Lung (tissue), 12 donors: ENCODE data around the gene CD247. TPM values are rescaled to one million over a fixed set of nuclear protein-coding genes. Genes with fewer than 3 reads are reported as not detected.

ENCODE experiments used
- ATAC-seq: fragments of 200-7000 bp; cut with Tn5 transposase; one replicate; pipeline ENCODE4 v1.9.1; 2020; ENCODE audit warnings: moderate number of reproducible peaks; ENCODE audit not compliant: insufficient read depth, low FRiP score
- DNase-seq, 3 donors: peaks; one replicate each; pipeline ENCODE4 v3.0.0-alpha.2; 2013 to 2017
- H3K27ac ChIP-seq, 2 donors: one replicate each; pipeline ENCODE4 v1.5.1; 2013; ENCODE audit warnings: mild to moderate bottlenecking in 2 of 2, moderate library complexity in 2 of 2, control low read depth in 1 of 2, inconsistent platforms in 1 of 2, low read depth in 1 of 2, low read length in 1 of 2
- H3K27me3 ChIP-seq, 3 donors: one replicate each; pipeline ENCODE4 v1.5.1; 2013; ENCODE audit warnings: low read length in 2 of 3; ENCODE audit not compliant: control insufficient read depth in 3 of 3, insufficient read depth in 3 of 3
- H3K36me3 ChIP-seq, 4 donors: one replicate each; pipeline ENCODE4 v1.5.1; 2013; ENCODE audit warnings: low read length in 4 of 4, mild to moderate bottlenecking in 1 of 4, moderate library complexity in 1 of 4; ENCODE audit not compliant: control insufficient read depth in 4 of 4, insufficient read depth in 4 of 4
- H3K4me1 ChIP-seq, 5 donors: one replicate each; pipeline ENCODE4 v1.5.1; 2013; ENCODE audit warnings: low read length in 5 of 5, mild to moderate bottlenecking in 2 of 5, moderate library complexity in 1 of 5; ENCODE audit not compliant: control insufficient read depth in 5 of 5, insufficient read depth in 5 of 5
- H3K4me3 ChIP-seq: one replicate; pipeline ENCODE4 v1.5.1; 2013; ENCODE audit warnings: mild to moderate bottlenecking, control low read depth, moderate library complexity
- H3K9ac ChIP-seq, 2 donors: one replicate each; pipeline ENCODE4 v1.5.1; 2013; ENCODE audit warnings: low read length in 2 of 2, control low read depth in 1 of 2; ENCODE audit not compliant: insufficient read depth in 1 of 2
- H3K9me3 ChIP-seq, 4 donors: one replicate each; pipeline ENCODE4 v1.5.1; 2013; ENCODE audit warnings: low read length in 3 of 4, mild to moderate bottlenecking in 1 of 4, moderate library complexity in 1 of 4; ENCODE audit not compliant: control insufficient read depth in 4 of 4, insufficient read depth in 3 of 4
- WGBS, 2 donors: extraction: QIAGEN DNeasy Blood & Tissue Kit; methylation state at CpG; one replicate each; pipeline ENCODE4 v1.1.7; 2013; 5-methylcytosine and 5-hydroxymethylcytosine counted together
- polyA plus RNA-seq, 2 donors: library from polyadenylated mRNA; stranded (reverse); fragments of 200-250 nt; gene quantifications; one replicate each; pipeline ENCODE4 v1.2.1, GENCODE V29; 2013
- total RNA-seq, 2 donors: library from RNA; depleted of rRNA in 1 of 2; stranded (reverse); fragments of >200 nt in 1 of 2; gene quantifications; one replicate each; pipeline ENCODE4 v1.2.1, GENCODE V29; 2014 to 2021
- TF ChIP-seq, protein P1 (sequence below): IDR thresholded peaks from 2 replicates; pipeline ENCODE4 v1.5.1; 2012; ENCODE audit warnings: mild to moderate bottlenecking; ENCODE audit errors: control extremely low read depth, extremely low read depth
- donor health status: control.
- donor health status: control.
- donor health status: Bipolar disorder and iron deficiency.
- donor health status: healthy.
- donor health status: DM: yes; HTN: yes; CAD: no.

CD247 gene
- total and polyA plus RNA-seq, 4 donors = 3.4 to 5.9 (median 3.8) TPM

DNA sequence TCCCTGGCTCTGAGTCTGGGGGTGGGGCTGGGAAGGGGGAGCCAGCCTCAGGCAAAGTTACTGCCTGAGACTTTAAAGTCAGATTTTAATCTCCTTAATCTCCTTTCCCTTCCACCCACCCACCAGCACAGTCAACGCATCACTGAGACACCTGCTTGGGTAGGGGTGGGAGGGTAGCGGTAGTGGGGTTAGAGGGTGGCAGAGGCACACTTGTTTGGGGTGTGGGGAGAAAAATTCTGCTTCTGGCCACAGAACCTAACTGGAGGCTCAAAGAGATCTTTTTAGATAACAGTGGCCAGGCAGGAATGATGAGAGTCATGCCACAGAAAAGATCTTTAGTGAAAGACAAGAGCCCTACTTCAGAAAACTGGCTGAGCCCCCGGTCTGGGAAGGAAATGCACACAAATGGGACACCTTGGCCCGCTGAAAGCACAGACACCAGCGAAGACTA is 44.1 kb downstream of the CD247 start:
- no peak for ATAC-seq

DNA sequence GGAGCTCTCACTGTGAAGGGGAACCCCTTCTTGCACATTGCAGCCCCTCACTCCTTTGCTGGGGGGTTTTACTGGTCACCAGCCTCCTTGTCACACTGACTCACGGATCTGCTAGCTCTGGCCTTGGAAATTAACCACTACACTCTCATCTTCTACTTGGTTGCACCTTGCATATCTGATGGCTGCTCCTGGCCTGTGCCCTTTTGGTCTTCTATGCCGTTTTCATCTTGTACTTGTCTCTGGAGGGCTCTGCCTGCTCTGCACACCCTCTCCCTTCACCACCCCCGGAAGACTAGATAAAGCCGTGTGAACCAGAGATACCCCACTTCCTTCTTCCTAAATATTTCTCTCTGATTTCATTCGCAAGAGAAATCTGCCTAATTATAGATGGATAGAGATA is 44.6 kb downstream of the CD247 start:
- DNase-seq (no peak), ATAC-seq (no peak)
- Histone ChIP-seq H3K27ac (no peak overlapping the region), H3K9me3 (peaks cover 0 to 2% (median under 1%) of the 10 kb centered on the region in 4 donors), H3K4me3 (no peak overlapping the region), H3K27me3 (no peaks in the 10 kb centered on the region), H3K36me3 (no peaks in the 10 kb centered on the region), H3K9ac (no peak overlapping the region), H3K4me1 (peaks cover 0 to 8% (median 0%) of the 10 kb centered on the region in 5 donors)
- TF ChIP-seq, protein P1, sequence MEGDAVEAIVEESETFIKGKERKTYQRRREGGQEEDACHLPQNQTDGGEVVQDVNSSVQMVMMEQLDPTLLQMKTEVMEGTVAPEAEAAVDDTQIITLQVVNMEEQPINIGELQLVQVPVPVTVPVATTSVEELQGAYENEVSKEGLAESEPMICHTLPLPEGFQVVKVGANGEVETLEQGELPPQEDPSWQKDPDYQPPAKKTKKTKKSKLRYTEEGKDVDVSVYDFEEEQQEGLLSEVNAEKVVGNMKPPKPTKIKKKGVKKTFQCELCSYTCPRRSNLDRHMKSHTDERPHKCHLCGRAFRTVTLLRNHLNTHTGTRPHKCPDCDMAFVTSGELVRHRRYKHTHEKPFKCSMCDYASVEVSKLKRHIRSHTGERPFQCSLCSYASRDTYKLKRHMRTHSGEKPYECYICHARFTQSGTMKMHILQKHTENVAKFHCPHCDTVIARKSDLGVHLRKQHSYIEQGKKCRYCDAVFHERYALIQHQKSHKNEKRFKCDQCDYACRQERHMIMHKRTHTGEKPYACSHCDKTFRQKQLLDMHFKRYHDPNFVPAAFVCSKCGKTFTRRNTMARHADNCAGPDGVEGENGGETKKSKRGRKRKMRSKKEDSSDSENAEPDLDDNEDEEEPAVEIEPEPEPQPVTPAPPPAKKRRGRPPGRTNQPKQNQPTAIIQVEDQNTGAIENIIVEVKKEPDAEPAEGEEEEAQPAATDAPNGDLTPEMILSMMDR = no peak
- WGBS, 2 donors = 51 to 71% methylated on average over 5 of the region's 5 CpGs

More for the DNA sequence above, 44.1 kb downstream of the CD247 start:
- H3K4me3 ChIP-seq = no peak overlapping the region
- peaks cover 0 to 2% (median under 1%) of the 10 kb centered on the region in 4 donors for H3K9me3 ChIP-seq
- H3K27me3 ChIP-seq = no peaks in the 10 kb centered on the region
- no peaks in the 10 kb centered on the region for H3K36me3 ChIP-seq
- TF ChIP-seq, protein P1 = no peak
- H3K27ac ChIP-seq = no peak overlapping the region
- 50 to 67% methylated on average over 5 of the region's 5 CpGs for WGBS, 2 donors
- H3K4me1 ChIP-seq = peaks cover 0 to 8% (median 0%) of the 10 kb centered on the region in 5 donors
- no peak for DNase-seq
- no peak overlapping the region for H3K9ac ChIP-seq

DNA sequence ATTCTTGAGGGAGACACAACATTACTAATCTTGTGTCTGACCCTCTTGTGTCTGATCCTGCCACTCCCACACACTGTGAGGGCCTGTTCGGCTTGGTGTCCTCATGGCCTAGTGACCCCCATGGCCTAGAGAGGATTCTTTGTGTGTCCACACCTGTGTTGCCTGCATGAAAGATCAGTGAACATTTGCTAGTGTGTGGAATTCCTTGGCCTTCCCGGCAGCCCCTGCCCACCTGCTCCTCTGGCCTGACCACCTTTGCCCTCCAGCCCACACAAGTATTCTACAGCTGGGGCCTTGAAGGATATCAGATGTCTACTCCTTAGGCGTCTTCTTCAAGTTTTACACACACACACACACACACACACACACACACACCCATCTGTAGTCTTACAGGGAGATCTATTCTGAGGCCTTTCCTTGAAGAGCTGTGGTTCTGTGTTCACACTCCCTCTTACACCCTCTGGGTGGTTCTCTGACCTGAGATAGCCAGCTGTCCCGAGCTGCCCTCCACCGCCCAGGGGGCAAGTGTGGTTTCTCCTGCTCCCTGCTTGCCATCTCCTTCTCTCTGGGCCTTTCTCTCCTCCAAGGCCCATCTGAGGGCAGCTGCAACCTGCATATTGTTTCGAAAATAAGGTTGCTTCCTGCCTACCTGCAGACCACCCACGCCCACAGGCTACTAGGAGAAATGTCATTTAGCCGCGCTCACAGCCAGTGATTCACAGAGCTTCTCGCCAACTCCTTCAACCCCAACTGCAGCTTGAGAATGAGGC is 45.4 kb downstream of the CD247 start:
- Histone ChIP-seq H3K27me3 (no peaks in the 10 kb centered on the region), H3K9me3 (peaks cover 0 to 2% (median under 1%) of the 10 kb centered on the region in 4 donors), H3K4me1 (peaks cover 0 to 3% (median 0%) of the 10 kb centered on the region in 5 donors), H3K9ac (no peak overlapping the region), H3K36me3 (no peaks in the 10 kb centered on the region), H3K27ac (no peak overlapping the region), H3K4me3 (no peak overlapping the region)
- WGBS, 2 donors = 88 to 91% methylated on average over 10 of the region's 10 CpGs
- TF ChIP-seq, protein P1 = no peak
- ATAC-seq (no peak), DNase-seq (no peak)
